RWPE1 (cell line): ENCODE data around the gene ERCC4.

Source experiments
- CTCF ChIA-PET: fragments of 350-600 bp; sonication (Branson Sonifier 250); formaldehyde crosslinking; extraction: SDS; loops from one replicate; lab custom pipeline; 2021; lab: Yijun Ruan, JAX
- POLR2A ChIA-PET: fragments of 400-600 bp; formaldehyde crosslinking; extraction: SDS; loops from one replicate; lab custom pipeline; 2020; ENCODE audit warnings: antibody characterized with exemption; ENCODE audit not compliant: low non-redundant PET; lab: Yijun Ruan, JAX
- DNase-seq: peaks from one replicate; pipeline ENCODE4 v3.0.0; 2012; ENCODE audit warnings: low spot score
- H3K27ac ChIP-seq: fragments of 450-650 bp; 2 replicates; pipeline ENCODE4 v1.5.1; 2017
- TF ChIP-seq, protein P1 (sequence below): fragments of 450-650 bp; conservative IDR thresholded peaks from 2 replicates; pipeline ENCODE4 v1.5.1; 2017; ENCODE audit warnings: low read depth, mild to moderate bottlenecking

ERCC4 gene

DNA sequence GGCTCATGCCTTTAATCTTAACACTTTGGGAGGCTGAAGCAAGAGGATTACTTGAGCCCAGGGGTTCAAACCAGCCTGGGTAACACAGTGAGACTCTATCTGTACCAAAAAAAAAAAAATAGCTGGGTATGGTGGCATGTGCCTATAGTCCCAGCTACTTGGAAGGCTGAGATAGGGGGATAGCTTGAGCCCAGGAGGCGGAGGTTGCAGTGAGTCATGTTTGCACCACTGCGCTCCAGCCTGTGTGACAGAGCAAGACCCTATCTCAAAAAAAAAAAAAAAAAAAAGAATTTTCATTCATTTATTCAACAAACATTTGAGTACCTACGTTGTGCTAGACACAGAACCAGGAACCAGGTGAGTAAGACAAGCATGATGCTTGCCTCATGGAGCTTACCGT, 77.6 kb downstream of the ERCC4 start:
- POLR2A ChIA-PET, result no interaction called here
- TF ChIP-seq, protein P1, sequence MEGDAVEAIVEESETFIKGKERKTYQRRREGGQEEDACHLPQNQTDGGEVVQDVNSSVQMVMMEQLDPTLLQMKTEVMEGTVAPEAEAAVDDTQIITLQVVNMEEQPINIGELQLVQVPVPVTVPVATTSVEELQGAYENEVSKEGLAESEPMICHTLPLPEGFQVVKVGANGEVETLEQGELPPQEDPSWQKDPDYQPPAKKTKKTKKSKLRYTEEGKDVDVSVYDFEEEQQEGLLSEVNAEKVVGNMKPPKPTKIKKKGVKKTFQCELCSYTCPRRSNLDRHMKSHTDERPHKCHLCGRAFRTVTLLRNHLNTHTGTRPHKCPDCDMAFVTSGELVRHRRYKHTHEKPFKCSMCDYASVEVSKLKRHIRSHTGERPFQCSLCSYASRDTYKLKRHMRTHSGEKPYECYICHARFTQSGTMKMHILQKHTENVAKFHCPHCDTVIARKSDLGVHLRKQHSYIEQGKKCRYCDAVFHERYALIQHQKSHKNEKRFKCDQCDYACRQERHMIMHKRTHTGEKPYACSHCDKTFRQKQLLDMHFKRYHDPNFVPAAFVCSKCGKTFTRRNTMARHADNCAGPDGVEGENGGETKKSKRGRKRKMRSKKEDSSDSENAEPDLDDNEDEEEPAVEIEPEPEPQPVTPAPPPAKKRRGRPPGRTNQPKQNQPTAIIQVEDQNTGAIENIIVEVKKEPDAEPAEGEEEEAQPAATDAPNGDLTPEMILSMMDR, result no peak
- CTCF ChIA-PET, result no interaction called here
- DNase-seq, result no peak
- no peak overlapping the region for H3K27ac ChIP-seq

DNA sequence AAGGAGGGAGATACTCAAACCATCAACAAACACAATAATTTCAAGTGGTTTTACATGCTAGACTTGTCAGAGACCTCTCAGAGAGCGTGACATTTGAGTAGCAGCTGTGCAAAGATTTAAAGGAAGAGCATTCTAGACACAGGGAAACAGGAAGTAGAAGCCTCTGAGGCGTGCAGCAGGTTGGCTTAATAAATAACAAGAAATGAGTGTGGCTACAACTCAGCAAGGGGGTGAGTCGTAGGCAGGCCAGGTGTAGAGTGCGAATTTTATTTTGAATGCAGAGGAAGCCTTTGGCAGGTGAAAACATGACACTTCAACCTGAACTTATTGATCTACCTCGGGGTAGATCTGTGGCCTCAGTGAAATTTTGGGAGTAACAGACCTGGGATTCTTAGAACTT, 78.0 kb downstream of the ERCC4 start:
- no peak for DNase-seq
- POLR2A ChIA-PET, result no interaction called here
- TF ChIP-seq, protein P1, result no peak
- CTCF ChIA-PET, result no interaction called here
- no peak overlapping the region for H3K27ac ChIP-seq

DNA sequence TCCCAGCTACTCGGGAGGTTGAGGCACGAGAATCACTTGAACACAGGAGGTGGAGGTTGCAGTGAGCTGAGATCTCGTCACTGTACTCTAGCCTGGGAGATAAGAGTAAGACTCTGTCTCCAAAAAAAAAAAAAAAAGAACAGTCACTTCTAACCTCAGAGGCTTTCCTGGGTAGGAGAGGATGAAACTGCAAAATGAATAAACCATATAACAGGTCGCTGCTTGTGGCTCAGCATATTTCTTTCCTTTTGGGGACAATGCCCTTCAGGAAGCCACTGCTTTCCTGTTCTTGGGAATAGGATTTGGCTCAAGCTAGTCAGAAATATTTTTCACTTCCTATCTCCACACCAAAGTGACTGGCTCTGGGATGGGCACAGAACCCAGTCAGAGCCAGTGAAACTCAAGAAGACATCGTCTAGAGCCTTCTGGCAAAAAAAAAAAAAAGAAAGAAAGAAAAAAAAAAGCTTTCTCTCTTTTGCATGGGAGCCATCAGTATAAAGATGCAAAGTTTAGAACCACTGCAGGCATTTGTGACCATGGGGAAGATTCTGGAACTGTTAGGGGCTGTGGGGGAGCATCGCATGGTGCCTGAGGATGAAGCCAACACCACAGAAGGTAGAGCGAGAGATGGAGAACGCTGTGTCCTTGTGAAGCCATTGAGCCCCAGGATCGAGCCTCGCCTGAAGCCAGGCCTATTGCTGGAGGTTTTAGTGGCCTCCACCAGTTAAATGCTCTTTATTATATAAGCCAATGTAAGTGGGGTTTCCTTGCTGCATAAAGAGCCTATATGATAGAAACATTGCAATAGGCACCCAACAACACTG, 79.3 kb downstream of the ERCC4 start:
- ChIA-PET CTCF (no interaction called here), POLR2A (no interaction called here)
- TF ChIP-seq, protein P1, result no peak
- H3K27ac ChIP-seq, result no peak overlapping the region
- DNase-seq, result no peak

DNA sequence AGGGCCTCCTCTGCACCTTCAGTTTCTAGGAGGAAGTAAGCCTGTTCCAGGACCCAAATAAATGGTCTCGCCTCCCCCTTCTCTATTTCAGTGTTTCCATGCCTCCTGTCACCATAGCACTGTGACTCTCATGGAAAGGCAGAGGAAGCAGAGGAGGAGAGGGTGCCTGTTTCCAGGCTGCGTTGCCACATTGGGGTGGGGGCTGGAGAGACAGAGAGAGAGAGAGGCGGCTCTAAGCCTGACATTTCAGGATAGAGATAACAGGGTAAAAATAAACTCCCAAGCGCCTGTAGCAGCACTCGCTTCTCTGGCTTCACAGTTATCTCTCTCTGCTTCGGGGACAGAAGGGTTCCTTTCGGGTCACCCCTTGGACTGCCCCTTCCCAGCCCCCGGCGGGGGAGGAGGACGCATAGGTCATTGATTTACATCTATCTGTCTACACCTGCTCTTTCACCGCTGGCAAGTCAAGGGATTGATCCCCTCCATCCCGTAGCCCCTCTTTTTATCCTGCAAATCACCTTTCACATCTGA, 80.0 kb downstream of the ERCC4 start:
- DNase-seq, result no peak
- H3K27ac ChIP-seq, result no peak overlapping the region
- POLR2A ChIA-PET, result no interaction called here
- CTCF ChIA-PET, result no interaction called here
- TF ChIP-seq, protein P1, result no peak

DNA sequence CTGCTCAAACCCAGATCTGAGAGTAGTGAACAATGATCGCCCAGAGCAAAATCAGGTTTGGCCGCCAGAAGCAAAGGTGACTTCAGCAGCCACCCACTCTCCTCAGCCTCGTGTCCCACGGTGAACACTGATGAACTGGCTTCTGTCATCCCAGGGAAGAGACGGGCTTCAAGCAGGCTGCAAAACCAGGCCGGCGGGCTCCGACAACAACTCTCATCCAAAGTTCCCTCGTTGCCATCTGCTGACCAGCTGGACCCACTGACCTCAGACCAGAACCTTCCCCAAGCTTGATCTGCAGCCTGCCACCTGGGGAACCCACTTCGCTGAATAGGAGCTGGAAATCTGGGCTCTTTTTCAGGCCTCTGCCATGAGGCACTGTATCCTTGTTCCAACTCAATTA, 81.6 kb downstream of the ERCC4 start:
- no peak overlapping the region for H3K27ac ChIP-seq
- ChIA-PET CTCF (no interaction called here), POLR2A (no interaction called here)
- DNase-seq, result no peak
- TF ChIP-seq, protein P1, result no peak
